HG03457 (cell line): ENCODE measurements around the gene COPG2.
"Not testable (repeated sequence)": the region's sequence is repeated elsewhere in the genome, so short reads cannot be mapped to it uniquely, and the experiment has no call there.

Source experiments
- ATAC-seq: cut with Tn5 transposase; IDR thresholded peaks from one replicate; pipeline ENCODE4 v1.9.1; 2021; ENCODE audit warnings: moderate number of reproducible peaks; ENCODE audit not compliant: unreplicated experiment

COPG2 gene

DNA sequence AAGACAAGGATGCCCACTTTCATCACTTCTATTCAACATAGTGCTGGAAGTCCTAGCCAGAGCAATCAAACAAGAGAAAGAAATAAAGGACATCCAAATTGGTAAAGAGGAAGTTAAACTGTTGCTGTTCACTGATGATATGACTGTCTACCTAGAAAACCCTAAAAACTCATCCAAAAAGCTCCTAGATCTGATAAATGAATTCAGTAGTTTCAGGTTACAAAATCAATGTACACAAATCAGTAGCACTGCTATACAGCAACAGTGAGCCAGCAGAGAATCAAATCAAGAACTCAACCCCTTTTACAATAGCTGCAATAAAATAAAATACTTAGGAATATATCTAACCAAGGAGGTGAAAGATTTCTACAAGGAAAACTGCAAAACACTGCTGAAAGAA lies 98.4 kb downstream of the COPG2 start:
- not testable (repeated sequence) for ATAC-seq

DNA sequence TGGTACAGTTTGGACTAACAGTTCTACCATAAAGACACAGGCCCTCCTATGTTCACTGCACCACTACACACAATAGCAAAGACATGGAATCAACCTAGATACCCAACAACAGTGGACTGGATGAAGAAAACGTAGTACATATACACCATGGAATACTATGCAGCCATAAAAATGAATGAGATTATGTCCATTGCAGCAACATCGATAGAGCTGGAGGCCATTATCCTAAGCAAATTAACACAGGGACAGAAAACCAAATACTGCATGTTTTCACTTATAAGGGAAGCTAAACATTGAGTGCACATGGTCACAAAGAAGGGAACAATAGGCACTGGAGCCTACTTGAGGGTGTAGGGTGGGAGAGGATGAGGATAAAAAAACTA lies 101.7 kb downstream of the COPG2 start:
- ATAC-seq = no peak

GRCh38 chr7:130566168-130566897 lies 102.2 kb downstream of the COPG2 start:
- ATAC-seq = no peak

- no peak for ATAC-seq
Observed at GRCh38 chr7:130560972-130561371, 107.6 kb downstream of the COPG2 start.

- no peak for ATAC-seq
Observed at GRCh38 chr7:130559184-130559583, 109.4 kb downstream of the COPG2 start.

DNA sequence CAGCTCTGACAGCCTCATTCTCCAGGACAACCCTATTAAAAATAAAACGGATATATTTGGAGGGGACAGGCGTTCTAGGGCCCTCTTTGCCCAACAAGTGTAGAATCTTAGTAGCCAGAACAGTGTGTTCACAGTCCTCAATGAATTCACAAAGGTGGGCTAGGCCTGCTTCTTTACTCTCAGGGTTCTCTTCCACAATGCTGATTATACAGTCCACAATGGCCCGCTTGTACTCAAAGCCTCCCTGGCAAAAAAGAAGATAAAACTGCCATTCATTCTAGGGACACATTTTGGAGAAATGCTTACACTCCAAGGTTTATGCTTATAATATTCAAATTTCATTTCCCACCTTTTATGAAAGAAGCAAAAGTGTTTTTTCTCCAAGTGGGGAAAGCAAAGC lies 114.1 kb downstream of the COPG2 start:
- ATAC-seq = no peak

DNA sequence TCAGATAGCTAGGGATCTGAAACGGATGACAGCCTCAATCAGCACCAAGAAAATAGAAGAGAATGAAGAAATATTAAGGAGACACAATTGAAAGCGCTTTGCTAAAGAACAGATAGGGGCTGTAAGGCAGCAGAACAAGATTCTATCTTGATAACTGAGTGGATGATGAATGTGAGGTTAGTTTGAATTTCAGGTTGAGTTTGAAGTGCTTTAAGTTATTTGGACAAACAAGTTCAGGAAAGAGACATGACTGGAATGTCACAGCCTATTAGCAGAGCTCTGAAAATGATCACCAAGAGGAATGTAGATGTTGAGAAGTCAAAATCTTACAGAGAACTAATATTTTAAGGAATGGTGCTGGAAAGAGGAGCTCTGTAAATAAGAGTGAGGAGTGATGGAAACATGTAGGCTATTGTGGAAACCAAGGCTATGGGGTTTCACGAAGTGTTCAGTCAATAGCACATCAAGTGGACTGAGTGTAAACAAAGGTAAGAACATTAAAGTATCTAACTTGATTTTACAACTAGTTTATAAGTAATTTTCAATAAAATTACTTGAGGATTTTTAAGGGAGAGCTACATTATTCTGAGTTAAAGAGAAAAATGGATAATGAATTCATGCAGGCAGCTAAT lies 115.0 kb downstream of the COPG2 start:
- no peak for ATAC-seq

GRCh38 chr7:130544356-130544755 lies 124.2 kb downstream of the COPG2 start:
- ATAC-seq = no peak

- no peak for ATAC-seq
Observed at GRCh38 chr7:130543487-130544010, 125.0 kb downstream of the COPG2 start.

- not testable (repeated sequence) for ATAC-seq
Observed at GRCh38 chr7:130542297-130542696, 126.3 kb downstream of the COPG2 start.

DNA sequence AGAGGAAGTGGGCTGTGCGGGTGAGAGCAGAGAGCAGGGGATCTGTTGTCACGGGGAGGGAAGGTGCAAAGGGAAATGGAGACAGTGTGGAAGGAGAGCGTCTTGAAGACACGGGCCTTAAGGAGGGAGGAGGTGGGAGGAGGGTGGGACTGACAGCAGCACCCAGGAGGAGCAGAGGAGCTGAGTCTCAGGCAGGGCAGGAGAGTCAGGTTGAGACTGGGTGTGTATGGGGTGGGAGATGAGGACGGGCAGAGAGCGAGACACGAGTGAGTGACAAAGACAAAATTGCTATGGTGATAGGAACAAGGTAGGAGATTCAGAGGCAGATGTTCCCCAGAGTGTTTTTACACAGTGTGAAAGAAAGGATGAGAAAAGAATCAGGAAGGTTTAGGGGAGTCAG lies 127.3 kb downstream of the COPG2 start:
- ATAC-seq = not testable (repeated sequence)

- not testable (repeated sequence) for ATAC-seq
Observed at GRCh38 chr7:130537894-130538293, 130.7 kb downstream of the COPG2 start.

- no peak for ATAC-seq
Observed at GRCh38 chr7:130529417-130529816, 139.1 kb downstream of the COPG2 start.

DNA sequence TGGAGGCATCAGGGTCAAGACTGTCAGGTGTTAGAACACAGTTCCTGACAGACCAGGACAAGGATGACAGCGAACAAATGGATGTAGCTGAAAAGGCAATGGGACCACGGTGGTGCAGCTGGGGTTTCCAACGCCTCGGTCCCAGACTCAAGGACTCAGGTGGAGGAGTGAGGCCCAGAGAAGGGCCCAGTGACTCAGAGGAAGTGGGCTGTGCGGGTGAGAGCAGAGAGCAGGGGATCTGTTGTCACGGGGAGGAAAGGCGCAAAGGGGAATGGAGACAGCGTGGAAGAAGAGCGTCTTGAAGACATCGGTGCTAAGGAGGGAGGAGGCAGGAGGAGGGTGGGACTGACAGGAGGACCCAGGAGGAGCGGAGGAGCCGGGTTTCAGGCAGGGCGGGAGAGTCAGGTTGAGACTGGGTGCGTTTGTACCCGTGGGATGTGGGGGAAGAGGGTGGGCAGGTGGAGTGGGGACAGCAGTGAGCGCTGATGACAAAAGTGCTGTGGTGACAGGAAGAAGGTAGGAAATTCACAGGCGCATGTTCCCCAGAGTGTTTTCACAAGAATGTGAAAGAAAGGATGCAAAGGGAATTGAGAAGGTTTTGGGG lies 140.7 kb downstream of the COPG2 start:
- not testable (repeated sequence) for ATAC-seq

DNA sequence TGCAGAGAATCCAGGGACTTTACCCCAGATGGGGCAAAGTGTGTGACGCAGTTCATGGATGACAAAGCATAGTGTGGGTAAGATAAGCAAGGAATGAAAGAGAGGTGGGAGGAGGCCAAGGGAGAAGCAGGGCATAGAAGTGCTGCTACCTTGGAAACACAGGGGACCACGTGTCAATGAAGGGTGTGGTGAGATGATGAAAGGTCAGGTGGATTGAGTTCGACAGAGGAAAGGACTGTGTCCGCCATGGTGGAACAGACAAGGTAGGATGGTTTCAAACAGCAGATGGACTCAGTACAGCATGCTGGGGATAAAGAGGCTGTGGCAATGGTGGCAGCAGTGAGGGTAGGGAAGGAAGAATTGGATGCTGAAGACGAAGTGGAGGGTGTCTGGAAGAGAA lies 143.9 kb downstream of the COPG2 start:
- ATAC-seq = no peak

- not testable (repeated sequence) for ATAC-seq
Observed at GRCh38 chr7:130523519-130524125, 144.9 kb downstream of the COPG2 start.

DNA sequence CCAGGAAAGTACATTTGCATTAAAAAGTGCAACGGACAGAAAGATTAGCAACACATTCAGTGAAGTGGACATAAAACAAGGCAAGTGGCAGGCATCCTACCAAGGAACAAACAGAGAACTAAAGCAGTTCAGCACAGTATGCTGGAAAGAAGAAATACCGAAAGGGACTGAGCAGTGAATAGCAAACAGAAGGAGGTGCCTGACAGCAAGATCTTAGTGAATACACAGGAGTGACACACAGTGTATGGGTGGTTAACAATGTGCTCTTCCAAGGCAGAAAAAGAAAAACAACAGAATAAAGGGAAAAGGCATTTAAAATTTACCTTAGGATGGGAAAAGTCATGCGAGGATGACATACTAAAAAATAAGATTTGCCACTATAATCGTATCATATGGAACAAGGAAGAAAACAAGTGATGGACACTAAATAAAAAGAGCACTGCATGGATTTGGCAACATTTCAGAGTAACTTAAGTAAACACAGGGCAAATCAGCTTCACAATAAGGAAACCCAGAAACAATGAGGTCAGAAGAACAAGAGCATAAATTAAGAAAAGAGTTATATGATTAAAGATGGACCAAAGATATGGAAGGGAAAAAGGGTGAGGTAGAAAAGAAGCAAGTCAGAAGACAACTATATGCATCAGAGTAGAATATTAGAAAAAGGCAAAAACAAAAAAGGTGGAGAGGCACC lies 147.1 kb downstream of the COPG2 start:
- ATAC-seq = no peak

DNA sequence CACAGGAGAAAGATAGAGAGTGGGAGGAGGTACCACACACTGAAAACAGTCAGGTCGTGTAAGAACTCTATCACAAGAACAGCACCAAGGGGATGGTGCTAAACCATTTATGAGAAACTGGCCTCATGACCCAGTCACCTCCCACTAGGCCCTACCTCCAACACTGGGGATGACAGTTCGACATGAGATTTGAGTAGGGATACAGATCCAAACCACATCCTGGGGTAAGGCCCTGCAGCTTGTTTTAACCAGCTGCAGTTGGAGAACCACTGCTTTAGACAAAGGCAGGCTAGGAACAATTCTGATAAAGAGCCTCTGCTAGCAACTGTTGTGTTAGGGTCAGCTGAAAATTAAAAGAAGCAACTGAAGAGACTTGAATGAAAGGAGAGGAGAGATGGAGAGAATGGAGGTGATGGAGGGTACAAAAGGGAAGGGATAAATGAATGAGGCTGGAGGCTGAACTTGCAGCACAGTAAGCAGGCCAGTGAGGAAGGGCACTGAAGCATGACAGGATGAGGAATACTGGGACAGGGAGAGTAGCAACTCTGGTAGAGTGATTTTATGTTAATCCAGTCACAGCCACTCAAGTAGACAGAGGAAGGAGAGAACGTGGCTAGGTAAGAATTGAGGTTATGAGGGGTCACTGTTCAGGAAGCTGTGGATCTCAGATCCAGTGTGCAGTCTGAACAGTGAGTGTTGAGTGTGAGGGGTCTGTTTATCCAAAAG lies 153.1 kb downstream of the COPG2 start:
- ATAC-seq = no peak

- no peak for ATAC-seq
Observed at GRCh38 chr7:130513447-130513846, 155.1 kb downstream of the COPG2 start.

DNA sequence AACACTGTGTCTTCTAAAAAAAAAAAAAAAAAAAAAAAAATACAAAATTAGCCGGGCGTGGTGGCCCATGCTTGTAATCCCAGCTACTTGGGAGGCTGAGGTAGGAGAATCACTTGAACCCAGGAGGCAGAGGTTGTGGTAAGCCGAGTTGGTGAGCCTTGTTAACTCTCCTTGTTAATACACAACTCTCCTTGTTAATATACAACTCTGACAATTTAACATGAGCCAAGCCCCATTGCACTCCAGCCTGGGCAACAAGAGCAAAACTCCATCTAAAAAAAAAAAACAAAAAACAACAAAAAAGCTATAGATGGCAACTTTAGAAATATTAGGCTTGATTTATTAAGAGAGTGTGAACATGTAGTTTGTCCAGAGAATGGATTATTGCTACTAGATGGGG lies 156.5 kb downstream of the COPG2 start:
- ATAC-seq = not testable (repeated sequence)
